ENCODE results near the gene RPS21.

DNA sequence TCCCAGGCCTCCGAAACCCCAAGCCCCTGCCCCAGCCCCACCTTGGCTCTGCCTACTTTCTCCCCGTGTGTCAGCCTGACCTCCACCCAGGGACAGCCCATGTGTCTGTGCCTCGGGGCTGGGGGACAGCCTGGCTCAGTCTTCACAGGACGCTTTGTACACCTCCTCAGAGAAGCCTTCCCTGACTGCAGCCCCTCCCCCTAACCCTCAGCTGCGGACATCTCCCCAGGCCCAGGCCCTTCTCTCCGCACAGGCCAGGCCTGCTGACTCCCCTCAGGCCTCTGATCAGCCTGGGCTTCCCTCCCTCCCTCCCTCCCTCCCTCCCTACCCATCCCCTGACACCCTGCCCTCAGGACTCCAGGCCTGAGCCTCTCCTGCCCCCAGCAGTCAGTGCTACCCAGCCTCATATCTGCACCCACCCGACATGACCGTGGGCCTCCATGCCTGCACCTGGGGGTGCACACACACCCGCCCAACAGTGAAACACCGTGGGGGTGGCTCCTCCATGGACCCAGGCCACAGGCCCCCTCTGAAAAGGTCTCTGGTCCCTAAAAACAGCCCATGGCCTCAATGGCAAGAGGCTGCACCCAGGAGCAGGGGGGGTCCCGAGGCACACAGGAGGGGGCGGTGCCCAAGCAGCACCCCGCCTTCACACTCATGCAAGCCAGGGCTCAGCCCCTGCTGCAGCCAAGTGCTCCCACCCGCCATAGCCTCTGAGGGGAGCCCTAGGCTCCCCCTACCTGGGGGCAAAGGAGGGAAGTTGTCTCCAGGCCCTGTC lies 32.7 kb upstream of the RPS21 start:
- TF ChIP-seq, protein P1, sequence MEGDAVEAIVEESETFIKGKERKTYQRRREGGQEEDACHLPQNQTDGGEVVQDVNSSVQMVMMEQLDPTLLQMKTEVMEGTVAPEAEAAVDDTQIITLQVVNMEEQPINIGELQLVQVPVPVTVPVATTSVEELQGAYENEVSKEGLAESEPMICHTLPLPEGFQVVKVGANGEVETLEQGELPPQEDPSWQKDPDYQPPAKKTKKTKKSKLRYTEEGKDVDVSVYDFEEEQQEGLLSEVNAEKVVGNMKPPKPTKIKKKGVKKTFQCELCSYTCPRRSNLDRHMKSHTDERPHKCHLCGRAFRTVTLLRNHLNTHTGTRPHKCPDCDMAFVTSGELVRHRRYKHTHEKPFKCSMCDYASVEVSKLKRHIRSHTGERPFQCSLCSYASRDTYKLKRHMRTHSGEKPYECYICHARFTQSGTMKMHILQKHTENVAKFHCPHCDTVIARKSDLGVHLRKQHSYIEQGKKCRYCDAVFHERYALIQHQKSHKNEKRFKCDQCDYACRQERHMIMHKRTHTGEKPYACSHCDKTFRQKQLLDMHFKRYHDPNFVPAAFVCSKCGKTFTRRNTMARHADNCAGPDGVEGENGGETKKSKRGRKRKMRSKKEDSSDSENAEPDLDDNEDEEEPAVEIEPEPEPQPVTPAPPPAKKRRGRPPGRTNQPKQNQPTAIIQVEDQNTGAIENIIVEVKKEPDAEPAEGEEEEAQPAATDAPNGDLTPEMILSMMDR (IDR thresholded peaks at IDR 0.05; ENCODE audit: borderline replicate concordance, extremely low read depth, low read length, poor library complexity, severe bottlenecking), result no peak
- no peak for TF ChIP-seq EZH2 (IDR thresholded peaks at IDR 0.05; ENCODE audit: borderline replicate concordance, low read depth, low read length, severe bottlenecking)
